ENCODE measurements around the gene NUFIP1.

The NUFIP1 gene

GRCh38 chr13:44930963-44931623, 58.2 kb downstream of the NUFIP1 start:
- TF ChIP-seq CTCF (IDR thresholded peaks at IDR 0.05; ENCODE audit: low read depth, low read length) = no peak
- Histone ChIP-seq H3K27ac (no peak overlapping the region), H3K27me3 (ENCODE audit: insufficient read depth, low read depth, severe bottlenecking) (no peaks in the 10 kb centered on the region), H3K36me3 (no peaks in the 10 kb centered on the region), H3K4me3 (ENCODE audit: low read depth, low read length) (no peak overlapping the region), H3K9me3 (ENCODE audit: severe bottlenecking) (no peaks in the 10 kb centered on the region)
- DNase-seq = no peak

GRCh38 chr13:44930280-44930679, 59.0 kb downstream of the NUFIP1 start:
- Histone ChIP-seq H3K27ac (no peak overlapping the region), H3K36me3 (no peaks in the 10 kb centered on the region), H3K9me3 (ENCODE audit: severe bottlenecking) (no peaks in the 10 kb centered on the region), H3K4me3 (ENCODE audit: low read depth, low read length) (no peak overlapping the region), H3K27me3 (ENCODE audit: insufficient read depth, low read depth, severe bottlenecking) (no peaks in the 10 kb centered on the region)
- no peak for TF ChIP-seq CTCF (IDR thresholded peaks at IDR 0.05; ENCODE audit: low read depth, low read length)
- DNase-seq = no peak

GRCh38 chr13:44929692-44930091, 59.6 kb downstream of the NUFIP1 start:
- no peak overlapping the region for H3K27ac ChIP-seq
- no peak for TF ChIP-seq CTCF (IDR thresholded peaks at IDR 0.05; ENCODE audit: low read depth, low read length)
- no peaks in the 10 kb centered on the region for H3K36me3 ChIP-seq
- no peaks in the 10 kb centered on the region for H3K9me3 ChIP-seq (ENCODE audit: severe bottlenecking)
- no peaks in the 10 kb centered on the region for H3K27me3 ChIP-seq (ENCODE audit: insufficient read depth, low read depth, severe bottlenecking)
- H3K4me3 ChIP-seq (ENCODE audit: low read depth, low read length) = no peak overlapping the region
- DNase-seq = no peak

- no peak overlapping the region for H3K4me3 ChIP-seq (ENCODE audit: low read depth, low read length)
- DNase-seq = no peak
- no peak overlapping the region for H3K27ac ChIP-seq
- no peak for TF ChIP-seq CTCF (IDR thresholded peaks at IDR 0.05; ENCODE audit: low read depth, low read length)
- H3K9me3 ChIP-seq (ENCODE audit: severe bottlenecking) = no peaks in the 10 kb centered on the region
- H3K27me3 ChIP-seq (ENCODE audit: insufficient read depth, low read depth, severe bottlenecking) = no peaks in the 10 kb centered on the region
- no peaks in the 10 kb centered on the region for H3K36me3 ChIP-seq
Observed at GRCh38 chr13:44927968-44928367, 61.3 kb downstream of the NUFIP1 start.

GRCh38 chr13:44921931-44922758, 67.1 kb downstream of the NUFIP1 start:
- Histone ChIP-seq H3K4me3 (ENCODE audit: low read depth, low read length) (no peak overlapping the region), H3K36me3 (no peaks in the 10 kb centered on the region), H3K27ac (no peak overlapping the region), H3K27me3 (ENCODE audit: insufficient read depth, low read depth, severe bottlenecking) (no peaks in the 10 kb centered on the region), H3K9me3 (ENCODE audit: severe bottlenecking) (no peaks in the 10 kb centered on the region)
- no peak for TF ChIP-seq CTCF (IDR thresholded peaks at IDR 0.05; ENCODE audit: low read depth, low read length)
- no peak for DNase-seq

Measured in WERI-Rb-1 (cell line).